WTC11 (cell line): ENCODE results near the gene PITPNM3. TPM values are rescaled to one million over a fixed set of nuclear protein-coding genes. Genes with fewer than 3 reads are reported as not detected.

ENCODE experiments used
- ATAC-seq: fragments of 200-7000 bp; cut with Tn5 transposase; 2 replicates; pipeline ENCODE4 v1.10.0; 2021; ENCODE audit warnings: mild to moderate bottlenecking, moderate library complexity
- CTCF ChIA-PET: fragments of 300-600 bp; sonication (Branson Sonifier 250); formaldehyde crosslinking; loops from one replicate; lab custom pipeline; 2021; ENCODE audit warnings: antibody characterized with exemption; lab: Charles Lee
- POLR2A ChIA-PET: fragments of 350-600 bp; sonication (Branson Sonifier 250); formaldehyde crosslinking; loops from one replicate; lab custom pipeline; 2021; ENCODE audit warnings: antibody characterized with exemption; lab: Charles Lee
- DNase-seq: peaks from one replicate; pipeline ENCODE4 v3.0.0; 2021; ENCODE audit warnings: low spot score
- H3K27ac Mint-ChIP-seq: 2 replicates; pipeline ENCODE4 v1.8.0; 2021; ENCODE audit warnings: mixed read lengths
- H3K27me3 Mint-ChIP-seq: 2 replicates; pipeline ENCODE4 v1.8.0; 2021; ENCODE audit warnings: low read depth, mild to moderate bottlenecking, moderate library complexity, mixed read lengths
- H3K36me3 Mint-ChIP-seq: 2 replicates; pipeline ENCODE4 v1.8.0; 2021; ENCODE audit warnings: mixed read lengths
- H3K4me1 Mint-ChIP-seq: 2 replicates; pipeline ENCODE4 v1.8.0; 2022; ENCODE audit warnings: mixed read lengths
- H3K4me3 Mint-ChIP-seq: 2 replicates; pipeline ENCODE4 v1.8.0; 2021; ENCODE audit warnings: mild to moderate bottlenecking, moderate library complexity, mixed read lengths
- H3K9me3 Mint-ChIP-seq: 2 replicates; pipeline ENCODE4 v1.8.0; 2021; ENCODE audit warnings: mixed read lengths
- CREB1 ChIP-seq: sonication (generic); formaldehyde crosslinking; IDR thresholded peaks from 2 replicates; pipeline ENCODE4 v1.8.0; 2023; ENCODE audit warnings: mild to moderate bottlenecking, missing genetic modification reagents
- IRF2 ChIP-seq: sonication (generic); formaldehyde crosslinking; IDR thresholded peaks from 2 replicates; pipeline ENCODE4 v1.8.0; 2022; ENCODE audit warnings: low read depth, missing genetic modification reagents, borderline replicate concordance
- JAZF1 ChIP-seq: fragments of 250-450 bp; sonication (Bioruptor Pico); IDR thresholded peaks from 2 replicates; pipeline ENCODE4 v1.9.0; 2021; ENCODE audit warnings: moderate library complexity, mild to moderate bottlenecking, inconsistent platforms
- KAT7 ChIP-seq: sonication (generic); formaldehyde crosslinking; IDR thresholded peaks from 2 replicates; pipeline ENCODE4 v1.8.1; 2023; ENCODE audit warnings: missing genetic modification reagents, mild to moderate bottlenecking, borderline replicate concordance
- NR1H2 ChIP-seq: sonication (generic); formaldehyde crosslinking; IDR thresholded peaks from 2 replicates; pipeline ENCODE4 v1.9.0; 2021; ENCODE audit warnings: mild to moderate bottlenecking, moderate library complexity, missing genetic modification reagents
- NR2C2 ChIP-seq: sonication (generic); formaldehyde crosslinking; IDR thresholded peaks from 2 replicates; pipeline ENCODE4 v1.8.0; 2022; ENCODE audit warnings: mild to moderate bottlenecking, missing genetic modification reagents
- RORB ChIP-seq: fragments of 250-450 bp; sonication (Bioruptor Pico); IDR thresholded peaks from 2 replicates; pipeline ENCODE4 v1.9.0; 2021; ENCODE audit warnings: mild to moderate bottlenecking
- SP1 ChIP-seq: sonication (generic); formaldehyde crosslinking; conservative IDR thresholded peaks from 2 replicates; pipeline ENCODE4 v1.8.1; 2022; ENCODE audit warnings: missing genetic modification reagents
- ZNF138 ChIP-seq: sonication (generic); formaldehyde crosslinking; conservative IDR thresholded peaks from 2 replicates; pipeline ENCODE4 v1.8.1; 2022; ENCODE audit warnings: mild to moderate bottlenecking, moderate library complexity, missing genetic modification reagents
- ZNF416 ChIP-seq: fragments of 250-450 bp; sonication (Bioruptor Pico); IDR thresholded peaks from 2 replicates; pipeline ENCODE4 v1.9.0; 2021; ENCODE audit warnings: mild to moderate bottlenecking, inconsistent platforms
- total RNA-seq: library from RNA; stranded (reverse); gene quantifications from 3 replicates; pipeline ENCODE4 v1.2.3, GENCODE V29; 2021
- TF ChIP-seq, protein P1 (sequence below): sonication (generic); formaldehyde crosslinking; conservative IDR thresholded peaks from 2 replicates; pipeline ENCODE4 v1.8.1; 2023; ENCODE audit warnings: mild to moderate bottlenecking, low read depth, missing genetic modification reagents, moderate library complexity
- TF ChIP-seq, protein P2 (sequence below): sonication (generic); formaldehyde crosslinking; IDR thresholded peaks from 2 replicates; pipeline ENCODE4 v1.8.1; 2023; ENCODE audit warnings: mild to moderate bottlenecking, missing genetic modification reagents
- TF ChIP-seq, protein P3 (sequence below): sonication (generic); formaldehyde crosslinking; IDR thresholded peaks from 2 replicates; pipeline ENCODE4 v1.8.0; 2022; ENCODE audit warnings: mild to moderate bottlenecking, missing genetic modification reagents
- TF ChIP-seq, protein P4 (sequence below): fragments of 250-450 bp; sonication (Bioruptor Pico); conservative IDR thresholded peaks from 2 replicates; pipeline ENCODE4 v1.9.0; 2021; ENCODE audit warnings: mild to moderate bottlenecking
- TF ChIP-seq, protein P5 (sequence below): sonication (generic); formaldehyde crosslinking; IDR thresholded peaks from 2 replicates; pipeline ENCODE4 v1.8.0; 2022; ENCODE audit warnings: mild to moderate bottlenecking, missing genetic modification reagents
- TF ChIP-seq, protein P6 (sequence below): sonication (generic); formaldehyde crosslinking; IDR thresholded peaks from 2 replicates; pipeline ENCODE4 v1.8.0; 2022; ENCODE audit warnings: mild to moderate bottlenecking, missing genetic modification reagents
- TF ChIP-seq, protein P7 (sequence below): sonication (generic); formaldehyde crosslinking; IDR thresholded peaks from 2 replicates; pipeline ENCODE4 v1.8.1; 2022; ENCODE audit warnings: missing genetic modification reagents, borderline replicate concordance
- TF ChIP-seq, protein P8 (sequence below): sonication (generic); formaldehyde crosslinking; IDR thresholded peaks from 2 replicates; pipeline ENCODE4 v1.8.1; 2023; ENCODE audit warnings: mild to moderate bottlenecking, moderate library complexity, missing genetic modification reagents
- TF ChIP-seq, protein P9 (sequence below): sonication (generic); formaldehyde crosslinking; IDR thresholded peaks from 2 replicates; pipeline ENCODE4 v1.8.1; 2022; ENCODE audit warnings: low read depth, missing genetic modification reagents, borderline replicate concordance
- TF ChIP-seq, protein P10 (sequence below): sonication (generic); formaldehyde crosslinking; IDR thresholded peaks from 2 replicates; pipeline ENCODE4 v1.8.1; 2023; ENCODE audit warnings: mild to moderate bottlenecking, missing genetic modification reagents

PITPNM3 gene
- total RNA-seq, 1 experiment from 2014 or later: 2.8 TPM

DNA sequence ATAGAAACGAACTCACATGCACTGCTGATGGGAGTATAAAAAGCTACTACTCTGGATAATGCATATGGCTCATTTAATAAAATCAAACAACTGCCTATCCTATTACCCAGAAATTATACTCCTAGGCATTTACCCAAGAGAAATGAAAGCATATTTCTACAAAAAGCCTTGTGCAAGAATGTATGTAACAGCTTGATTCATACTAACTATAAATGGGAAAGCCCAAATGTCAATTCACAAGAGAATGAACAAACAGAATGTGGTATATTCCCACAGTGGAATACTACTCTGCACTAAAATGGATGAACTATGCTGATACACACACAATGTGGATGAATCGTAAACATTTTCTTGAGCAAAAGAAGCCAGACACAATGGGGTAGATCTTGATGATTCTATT is 45.8 kb upstream of the PITPNM3 start:
- ChIA-PET CTCF (no interaction called here), POLR2A (no interaction called here)
- Mint-ChIP-seq H3K36me3 (peaks cover 25% of the 10 kb centered on the region), H3K27me3 (no peaks in the 10 kb centered on the region), H3K4me3 (no peak overlapping the region), H3K9me3 (no peaks in the 10 kb centered on the region), H3K27ac (no peak overlapping the region), H3K4me1 (no peaks in the 10 kb centered on the region)
- DNase-seq (no peak), ATAC-seq (no peak)
- TF ChIP-seq, protein P1, sequence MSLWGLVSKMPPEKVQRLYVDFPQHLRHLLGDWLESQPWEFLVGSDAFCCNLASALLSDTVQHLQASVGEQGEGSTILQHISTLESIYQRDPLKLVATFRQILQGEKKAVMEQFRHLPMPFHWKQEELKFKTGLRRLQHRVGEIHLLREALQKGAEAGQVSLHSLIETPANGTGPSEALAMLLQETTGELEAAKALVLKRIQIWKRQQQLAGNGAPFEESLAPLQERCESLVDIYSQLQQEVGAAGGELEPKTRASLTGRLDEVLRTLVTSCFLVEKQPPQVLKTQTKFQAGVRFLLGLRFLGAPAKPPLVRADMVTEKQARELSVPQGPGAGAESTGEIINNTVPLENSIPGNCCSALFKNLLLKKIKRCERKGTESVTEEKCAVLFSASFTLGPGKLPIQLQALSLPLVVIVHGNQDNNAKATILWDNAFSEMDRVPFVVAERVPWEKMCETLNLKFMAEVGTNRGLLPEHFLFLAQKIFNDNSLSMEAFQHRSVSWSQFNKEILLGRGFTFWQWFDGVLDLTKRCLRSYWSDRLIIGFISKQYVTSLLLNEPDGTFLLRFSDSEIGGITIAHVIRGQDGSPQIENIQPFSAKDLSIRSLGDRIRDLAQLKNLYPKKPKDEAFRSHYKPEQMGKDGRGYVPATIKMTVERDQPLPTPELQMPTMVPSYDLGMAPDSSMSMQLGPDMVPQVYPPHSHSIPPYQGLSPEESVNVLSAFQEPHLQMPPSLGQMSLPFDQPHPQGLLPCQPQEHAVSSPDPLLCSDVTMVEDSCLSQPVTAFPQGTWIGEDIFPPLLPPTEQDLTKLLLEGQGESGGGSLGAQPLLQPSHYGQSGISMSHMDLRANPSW: no peak
- no peak for TF ChIP-seq KAT7
- TF ChIP-seq, protein P2, sequence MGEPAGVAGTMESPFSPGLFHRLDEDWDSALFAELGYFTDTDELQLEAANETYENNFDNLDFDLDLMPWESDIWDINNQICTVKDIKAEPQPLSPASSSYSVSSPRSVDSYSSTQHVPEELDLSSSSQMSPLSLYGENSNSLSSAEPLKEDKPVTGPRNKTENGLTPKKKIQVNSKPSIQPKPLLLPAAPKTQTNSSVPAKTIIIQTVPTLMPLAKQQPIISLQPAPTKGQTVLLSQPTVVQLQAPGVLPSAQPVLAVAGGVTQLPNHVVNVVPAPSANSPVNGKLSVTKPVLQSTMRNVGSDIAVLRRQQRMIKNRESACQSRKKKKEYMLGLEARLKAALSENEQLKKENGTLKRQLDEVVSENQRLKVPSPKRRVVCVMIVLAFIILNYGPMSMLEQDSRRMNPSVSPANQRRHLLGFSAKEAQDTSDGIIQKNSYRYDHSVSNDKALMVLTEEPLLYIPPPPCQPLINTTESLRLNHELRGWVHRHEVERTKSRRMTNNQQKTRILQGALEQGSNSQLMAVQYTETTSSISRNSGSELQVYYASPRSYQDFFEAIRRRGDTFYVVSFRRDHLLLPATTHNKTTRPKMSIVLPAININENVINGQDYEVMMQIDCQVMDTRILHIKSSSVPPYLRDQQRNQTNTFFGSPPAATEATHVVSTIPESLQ (CRISPR knock-in tag): no peak
- TF ChIP-seq, protein P3, sequence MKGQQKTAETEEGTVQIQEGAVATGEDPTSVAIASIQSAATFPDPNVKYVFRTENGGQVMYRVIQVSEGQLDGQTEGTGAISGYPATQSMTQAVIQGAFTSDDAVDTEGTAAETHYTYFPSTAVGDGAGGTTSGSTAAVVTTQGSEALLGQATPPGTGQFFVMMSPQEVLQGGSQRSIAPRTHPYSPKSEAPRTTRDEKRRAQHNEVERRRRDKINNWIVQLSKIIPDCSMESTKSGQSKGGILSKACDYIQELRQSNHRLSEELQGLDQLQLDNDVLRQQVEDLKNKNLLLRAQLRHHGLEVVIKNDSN: no peak
- no peak for TF ChIP-seq IRF2 (CRISPR knock-in tag)
- TF ChIP-seq, protein P4, sequence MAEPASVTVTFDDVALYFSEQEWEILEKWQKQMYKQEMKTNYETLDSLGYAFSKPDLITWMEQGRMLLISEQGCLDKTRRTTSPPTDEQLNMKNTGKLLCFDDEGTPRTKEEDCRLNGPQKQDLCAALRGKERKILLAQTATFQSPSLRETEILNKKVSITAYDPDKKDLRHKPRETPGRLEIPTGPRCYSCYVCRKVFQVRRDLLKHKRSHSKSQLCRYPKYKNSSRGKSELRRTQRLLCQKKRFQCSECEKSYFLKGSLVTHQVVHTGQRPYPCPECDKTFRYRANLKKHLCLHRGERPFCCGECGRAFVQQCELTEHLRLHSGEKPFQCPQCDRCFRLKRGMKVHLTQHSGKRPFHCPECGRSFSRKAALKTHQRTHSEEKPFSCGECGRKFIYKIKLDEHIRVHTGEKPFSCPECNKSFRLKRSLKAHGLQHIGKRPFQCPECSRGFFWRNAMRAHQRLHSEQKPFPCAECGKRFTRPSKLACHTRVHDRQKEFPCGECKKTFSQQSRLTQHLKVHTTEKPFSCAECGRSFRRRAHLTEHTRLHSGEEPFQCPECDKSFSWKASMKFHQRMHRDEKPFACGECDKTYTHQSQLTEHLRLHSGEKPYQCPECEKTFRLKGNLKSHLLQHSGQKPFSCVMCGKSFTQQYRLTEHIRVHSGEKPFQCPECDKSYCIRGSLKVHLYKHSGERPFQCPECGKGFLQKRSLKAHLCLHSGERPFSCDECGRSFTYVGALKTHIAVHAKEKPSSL (CRISPR knock-in tag): no peak
- TF ChIP-seq, protein P5, sequence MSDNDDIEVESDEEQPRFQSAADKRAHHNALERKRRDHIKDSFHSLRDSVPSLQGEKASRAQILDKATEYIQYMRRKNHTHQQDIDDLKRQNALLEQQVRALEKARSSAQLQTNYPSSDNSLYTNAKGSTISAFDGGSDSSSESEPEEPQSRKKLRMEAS (CRISPR knock-in tag): no peak
- TF ChIP-seq SP1 (CRISPR knock-in tag): no peak
- no peak for TF ChIP-seq RORB
- no peak for TF ChIP-seq JAZF1
- TF ChIP-seq, protein P6, sequence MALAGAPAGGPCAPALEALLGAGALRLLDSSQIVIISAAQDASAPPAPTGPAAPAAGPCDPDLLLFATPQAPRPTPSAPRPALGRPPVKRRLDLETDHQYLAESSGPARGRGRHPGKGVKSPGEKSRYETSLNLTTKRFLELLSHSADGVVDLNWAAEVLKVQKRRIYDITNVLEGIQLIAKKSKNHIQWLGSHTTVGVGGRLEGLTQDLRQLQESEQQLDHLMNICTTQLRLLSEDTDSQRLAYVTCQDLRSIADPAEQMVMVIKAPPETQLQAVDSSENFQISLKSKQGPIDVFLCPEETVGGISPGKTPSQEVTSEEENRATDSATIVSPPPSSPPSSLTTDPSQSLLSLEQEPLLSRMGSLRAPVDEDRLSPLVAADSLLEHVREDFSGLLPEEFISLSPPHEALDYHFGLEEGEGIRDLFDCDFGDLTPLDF (CRISPR knock-in tag): no peak
- no peak for TF ChIP-seq ZNF416 (CRISPR knock-in tag)
- TF ChIP-seq, protein P7, sequence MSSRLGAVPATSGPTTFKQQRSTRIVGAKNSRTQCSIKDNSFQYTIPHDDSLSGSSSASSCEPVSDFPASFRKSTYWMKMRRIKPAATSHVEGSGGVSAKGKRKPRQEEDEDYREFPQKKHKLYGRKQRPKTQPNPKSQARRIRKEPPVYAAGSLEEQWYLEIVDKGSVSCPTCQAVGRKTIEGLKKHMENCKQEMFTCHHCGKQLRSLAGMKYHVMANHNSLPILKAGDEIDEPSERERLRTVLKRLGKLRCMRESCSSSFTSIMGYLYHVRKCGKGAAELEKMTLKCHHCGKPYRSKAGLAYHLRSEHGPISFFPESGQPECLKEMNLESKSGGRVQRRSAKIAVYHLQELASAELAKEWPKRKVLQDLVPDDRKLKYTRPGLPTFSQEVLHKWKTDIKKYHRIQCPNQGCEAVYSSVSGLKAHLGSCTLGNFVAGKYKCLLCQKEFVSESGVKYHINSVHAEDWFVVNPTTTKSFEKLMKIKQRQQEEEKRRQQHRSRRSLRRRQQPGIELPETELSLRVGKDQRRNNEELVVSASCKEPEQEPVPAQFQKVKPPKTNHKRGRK: no peak
- no peak for TF ChIP-seq ZNF138 (CRISPR knock-in tag)
- TF ChIP-seq, protein P8, sequence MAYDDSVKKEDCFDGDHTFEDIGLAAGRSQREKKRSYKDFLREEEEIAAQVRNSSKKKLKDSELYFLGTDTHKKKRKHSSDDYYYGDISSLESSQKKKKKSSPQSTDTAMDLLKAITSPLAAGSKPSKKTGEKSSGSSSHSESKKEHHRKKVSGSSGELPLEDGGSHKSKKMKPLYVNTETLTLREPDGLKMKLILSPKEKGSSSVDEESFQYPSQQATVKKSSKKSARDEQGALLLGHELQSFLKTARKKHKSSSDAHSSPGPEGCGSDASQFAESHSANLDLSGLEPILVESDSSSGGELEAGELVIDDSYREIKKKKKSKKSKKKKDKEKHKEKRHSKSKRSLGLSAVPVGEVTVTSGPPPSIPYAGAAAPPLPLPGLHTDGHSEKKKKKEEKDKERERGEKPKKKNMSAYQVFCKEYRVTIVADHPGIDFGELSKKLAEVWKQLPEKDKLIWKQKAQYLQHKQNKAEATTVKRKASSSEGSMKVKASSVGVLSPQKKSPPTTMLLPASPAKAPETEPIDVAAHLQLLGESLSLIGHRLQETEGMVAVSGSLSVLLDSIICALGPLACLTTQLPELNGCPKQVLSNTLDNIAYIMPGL (CRISPR knock-in tag): no peak
- no peak for TF ChIP-seq CREB1
- no peak for TF ChIP-seq NR1H2 (CRISPR knock-in tag)
- TF ChIP-seq, protein P9, sequence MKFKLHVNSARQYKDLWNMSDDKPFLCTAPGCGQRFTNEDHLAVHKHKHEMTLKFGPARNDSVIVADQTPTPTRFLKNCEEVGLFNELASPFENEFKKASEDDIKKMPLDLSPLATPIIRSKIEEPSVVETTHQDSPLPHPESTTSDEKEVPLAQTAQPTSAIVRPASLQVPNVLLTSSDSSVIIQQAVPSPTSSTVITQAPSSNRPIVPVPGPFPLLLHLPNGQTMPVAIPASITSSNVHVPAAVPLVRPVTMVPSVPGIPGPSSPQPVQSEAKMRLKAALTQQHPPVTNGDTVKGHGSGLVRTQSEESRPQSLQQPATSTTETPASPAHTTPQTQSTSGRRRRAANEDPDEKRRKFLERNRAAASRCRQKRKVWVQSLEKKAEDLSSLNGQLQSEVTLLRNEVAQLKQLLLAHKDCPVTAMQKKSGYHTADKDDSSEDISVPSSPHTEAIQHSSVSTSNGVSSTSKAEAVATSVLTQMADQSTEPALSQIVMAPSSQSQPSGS (CRISPR knock-in tag): no peak
- TF ChIP-seq, protein P10, sequence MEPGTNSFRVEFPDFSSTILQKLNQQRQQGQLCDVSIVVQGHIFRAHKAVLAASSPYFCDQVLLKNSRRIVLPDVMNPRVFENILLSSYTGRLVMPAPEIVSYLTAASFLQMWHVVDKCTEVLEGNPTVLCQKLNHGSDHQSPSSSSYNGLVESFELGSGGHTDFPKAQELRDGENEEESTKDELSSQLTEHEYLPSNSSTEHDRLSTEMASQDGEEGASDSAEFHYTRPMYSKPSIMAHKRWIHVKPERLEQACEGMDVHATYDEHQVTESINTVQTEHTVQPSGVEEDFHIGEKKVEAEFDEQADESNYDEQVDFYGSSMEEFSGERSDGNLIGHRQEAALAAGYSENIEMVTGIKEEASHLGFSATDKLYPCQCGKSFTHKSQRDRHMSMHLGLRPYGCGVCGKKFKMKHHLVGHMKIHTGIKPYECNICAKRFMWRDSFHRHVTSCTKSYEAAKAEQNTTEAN (CRISPR knock-in tag): no peak
- no peak for TF ChIP-seq NR2C2
